Fibroblast of skin of left biceps (primary cell): ENCODE measurements around the gene DRAP1.
"Not testable (repeated sequence)": the region's sequence is repeated elsewhere in the genome, so short reads cannot be mapped to it uniquely, and the experiment has no call there.

Experiments
- DNase-seq, 2 experiments: peaks; one replicate each; pipeline ENCODE4 v3.0.0-alpha.2; 2013; ENCODE audit warnings: low read depth in 2 of 2

DRAP1 gene

DNA sequence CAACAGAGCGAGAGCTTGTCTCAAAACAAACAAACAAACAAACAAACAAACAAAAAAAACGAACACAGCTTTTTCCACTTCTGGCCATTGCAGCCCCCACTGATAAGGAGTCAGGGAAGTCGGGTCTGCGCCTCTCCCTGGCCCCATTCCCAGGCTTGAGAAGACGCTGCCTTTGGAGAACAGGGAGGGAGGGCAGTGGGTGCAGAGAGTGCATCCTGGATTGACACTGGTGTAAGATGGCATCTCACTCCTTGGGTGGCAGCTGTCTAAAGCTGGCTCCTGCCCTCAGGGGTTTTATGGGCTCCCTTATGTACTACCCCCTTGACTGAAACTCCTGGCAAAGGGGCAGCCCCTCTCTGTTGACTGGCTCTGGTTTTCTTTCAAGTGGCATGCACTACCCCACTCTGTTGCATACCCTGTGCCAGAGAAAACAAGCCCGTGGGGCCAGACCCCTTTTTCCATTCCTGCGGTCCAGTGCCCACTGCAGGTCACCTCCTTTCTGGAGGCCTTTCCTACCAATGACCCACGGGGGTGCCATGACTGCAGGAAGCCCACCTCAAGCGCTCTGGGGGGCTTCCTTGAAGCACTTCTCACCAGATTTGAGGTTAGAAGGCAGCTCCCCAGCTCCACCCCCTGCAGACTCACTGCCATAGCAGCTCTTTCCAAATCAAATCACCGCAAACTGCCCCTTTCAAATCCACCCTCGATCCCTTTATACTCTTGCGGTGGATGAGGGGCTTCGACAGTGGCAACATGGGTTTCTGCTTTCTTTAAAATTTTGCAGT is 12.7 kb downstream of the DRAP1 start:
- DNase-seq: no peak

DNA sequence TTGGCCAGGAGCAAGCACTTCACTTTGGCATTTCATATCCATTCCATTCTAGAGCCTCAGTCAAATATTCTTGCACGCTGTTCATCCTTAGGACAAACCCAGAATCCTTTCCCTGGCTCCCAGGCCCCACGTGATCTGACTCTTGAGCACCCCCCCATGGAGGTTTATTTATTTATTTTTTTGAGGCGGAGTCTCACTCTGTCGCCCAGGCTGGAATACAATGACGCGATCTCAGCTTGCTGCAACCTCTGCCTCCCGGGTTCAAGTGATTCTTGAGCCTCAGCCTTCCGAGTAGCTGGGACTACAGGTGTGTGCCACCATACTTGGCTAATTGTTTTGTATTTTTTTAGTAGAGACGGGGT is 13.3 kb downstream of the DRAP1 start:
- DNase-seq: no peak

DNA sequence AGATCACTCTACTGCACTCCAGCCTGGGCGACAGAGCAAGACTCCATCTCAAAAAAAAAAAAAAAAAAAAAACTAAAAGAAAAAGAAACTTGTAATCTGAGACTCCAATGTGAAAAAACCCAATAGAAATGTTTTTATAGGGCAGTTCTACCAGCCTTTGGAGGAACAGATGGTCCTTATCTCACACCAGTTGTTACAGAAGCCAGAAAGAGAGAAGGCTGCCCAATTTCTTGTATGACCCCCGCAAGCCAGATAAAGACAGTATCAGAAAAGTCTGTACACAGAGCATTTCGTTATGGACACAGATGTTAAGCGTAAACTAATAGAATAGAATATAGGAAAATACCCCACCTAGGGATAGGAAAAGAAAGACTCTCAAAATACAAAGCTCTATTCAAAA is 14.8 kb downstream of the DRAP1 start:
- DNase-seq: no peak

DNA sequence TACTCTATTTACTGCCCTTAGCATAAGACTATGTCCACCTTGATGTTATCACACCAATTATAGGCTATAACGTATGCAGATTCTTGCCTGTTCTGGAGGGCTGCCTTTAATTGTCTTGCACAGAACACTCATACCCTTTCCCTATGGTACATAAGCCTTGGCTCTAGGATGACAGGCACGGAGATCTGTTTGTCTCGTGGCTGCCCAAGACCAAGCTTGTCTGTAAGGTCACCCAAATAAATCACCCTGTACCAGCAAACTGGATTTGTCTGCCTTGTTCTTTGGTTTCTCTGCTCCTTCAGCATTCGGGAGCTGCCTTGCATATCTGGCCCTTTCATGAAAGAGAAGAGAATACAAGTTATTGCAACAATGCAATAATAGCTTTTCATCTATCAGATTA is 18.5 kb downstream of the DRAP1 start:
- DNase-seq: no peak

DNA sequence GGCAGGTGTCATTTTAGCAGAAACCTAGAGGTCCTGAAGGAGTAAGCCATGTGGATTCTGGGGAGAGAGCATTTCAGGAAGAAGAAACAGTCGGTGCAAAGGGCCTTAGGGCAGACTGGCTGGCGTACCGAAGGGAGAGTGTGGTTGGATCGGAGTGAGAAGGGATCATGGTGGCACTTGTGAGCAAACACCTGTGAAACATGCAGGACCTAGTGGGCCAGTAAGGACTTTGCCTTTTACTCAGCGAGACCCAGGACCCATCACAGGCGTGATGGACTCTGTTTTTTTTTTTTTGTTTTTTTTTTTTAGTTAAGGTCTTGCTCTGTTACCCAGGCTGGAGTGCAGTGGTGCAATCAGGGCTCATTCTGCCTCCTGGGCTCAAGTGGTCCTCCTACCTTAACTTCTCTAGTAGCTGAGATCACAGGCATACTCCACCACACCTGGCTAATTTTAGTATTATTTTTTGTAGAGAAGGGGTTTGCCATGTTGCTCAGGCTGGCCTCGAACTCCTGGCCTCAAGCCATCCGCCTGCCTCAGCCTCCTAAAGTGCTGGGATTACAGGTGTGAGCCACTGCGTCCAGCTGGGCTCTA is 22.6 kb downstream of the DRAP1 start:
- DNase-seq: no peak

DNA sequence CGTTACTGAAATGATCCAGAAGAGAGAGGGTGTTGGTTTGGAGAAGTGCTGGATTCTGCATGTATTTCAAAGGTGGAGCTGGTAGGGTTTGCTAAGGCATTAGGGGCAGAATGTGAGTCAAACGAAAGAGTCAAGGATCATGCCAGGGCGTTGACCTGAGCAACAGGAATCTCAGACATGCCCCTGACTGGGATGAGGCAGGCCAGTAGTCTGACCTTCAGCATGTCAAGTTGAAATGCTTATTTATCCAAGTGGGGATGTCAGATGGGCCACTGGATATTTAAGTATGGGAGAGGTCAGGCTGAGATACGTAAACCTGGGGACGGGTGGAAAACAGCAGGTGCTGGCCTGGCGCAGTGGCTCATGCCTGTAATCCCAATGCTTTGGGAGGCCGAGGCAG is 23.3 kb downstream of the DRAP1 start:
- no peak for DNase-seq

DNA sequence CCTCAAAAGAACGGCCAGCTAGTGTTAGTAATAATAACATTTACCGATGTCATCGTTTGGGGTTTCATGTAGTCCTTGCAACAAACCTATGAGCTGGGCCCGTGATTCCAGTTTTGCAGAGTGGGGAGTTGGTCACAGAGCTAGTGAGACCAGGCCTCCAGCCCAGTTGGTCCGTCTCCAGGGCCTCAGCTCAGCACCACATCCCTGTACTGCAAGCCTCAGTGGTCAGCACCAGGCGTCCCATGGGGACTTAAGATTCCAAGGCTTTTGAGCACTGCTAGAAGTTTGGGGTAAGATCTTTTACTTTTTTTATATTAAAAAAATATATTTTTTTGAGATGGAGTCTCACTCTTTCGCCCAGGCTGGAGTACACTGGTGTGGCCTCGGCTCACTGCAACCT is 25.0 kb downstream of the DRAP1 start:
- DNase-seq: no peak

DNA sequence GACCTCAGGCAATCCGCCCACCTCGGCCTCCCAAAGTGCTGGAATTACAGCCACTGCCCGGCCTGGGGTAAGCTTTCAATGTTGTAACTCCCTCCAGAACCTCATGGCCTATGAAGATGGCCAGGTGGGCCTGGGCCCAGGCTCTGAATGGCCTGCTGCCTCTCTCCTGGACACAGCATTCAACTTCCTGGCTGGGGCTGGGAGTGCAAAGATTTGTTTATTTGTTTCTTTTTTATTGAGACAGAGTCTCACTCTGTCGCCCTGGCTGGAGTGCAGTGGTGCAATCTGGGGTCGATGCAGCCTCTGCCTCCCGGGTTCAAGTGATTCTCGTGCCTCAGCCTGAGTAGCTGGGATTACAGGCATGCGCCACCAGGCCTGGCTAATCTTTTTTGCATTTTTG is 25.5 kb downstream of the DRAP1 start:
- DNase-seq: no peak

DNA sequence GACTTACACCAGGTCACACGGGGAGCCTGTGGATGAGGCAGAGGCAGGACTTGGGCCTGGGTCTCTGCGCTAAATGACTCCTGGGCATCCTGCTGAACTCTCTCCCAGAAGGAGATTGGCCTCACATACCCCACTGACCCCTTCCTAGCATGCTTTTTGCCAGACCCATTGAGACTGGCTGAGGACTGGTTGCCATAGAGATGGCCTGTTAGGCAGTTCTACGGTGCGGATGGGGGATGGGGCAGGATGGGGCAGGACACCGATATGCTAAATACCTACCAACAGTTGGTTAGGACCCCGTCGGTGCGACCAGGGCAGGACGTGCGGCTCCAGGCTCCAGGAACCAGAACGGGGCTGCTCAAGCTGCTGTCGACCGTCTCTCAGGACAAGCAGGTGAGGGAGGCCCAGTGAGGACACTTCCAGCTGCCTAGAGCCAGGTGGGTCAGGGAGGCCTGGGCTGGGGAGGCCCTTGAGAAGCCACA is 26.2 kb downstream of the DRAP1 start, which contains the start of gene TSGA10IP:
TSGA10IP (plus strand) TSS at position 51 of the 482 bp plus-strand sequence; CDS start at position 247, 196 bp downstream.
- DNase-seq: no peak

DNA sequence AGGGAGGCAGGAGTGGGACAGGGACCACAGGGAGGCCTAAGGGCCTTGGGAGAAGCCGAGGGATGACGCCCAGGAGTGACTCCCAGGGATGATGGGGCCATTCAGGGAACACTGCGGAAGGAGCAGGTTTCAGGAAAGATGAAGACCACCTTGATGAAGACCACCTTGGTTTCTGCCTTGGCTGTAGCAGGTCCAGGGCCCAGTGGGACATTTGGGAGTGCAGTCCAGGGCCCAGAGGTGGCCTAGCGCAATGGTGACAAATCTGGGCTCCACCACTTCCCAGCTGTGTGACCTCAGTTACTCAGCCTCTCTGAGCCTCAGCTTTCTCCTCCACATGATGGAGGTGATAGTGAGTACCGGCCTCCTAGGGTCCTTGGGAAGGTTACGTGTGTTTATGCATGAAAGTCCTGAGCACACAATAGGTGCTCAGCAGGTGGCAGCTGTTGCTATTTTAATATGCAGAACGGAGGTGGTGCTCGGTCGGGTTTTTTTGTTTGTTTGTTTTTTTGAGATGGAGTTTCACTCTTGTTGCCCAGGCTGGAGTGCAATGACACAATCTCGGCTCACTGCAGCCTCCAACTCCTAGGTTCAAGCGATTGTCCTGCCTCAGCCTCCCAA is 26.8 kb downstream of the DRAP1 start:
- no peak for DNase-seq

DNA sequence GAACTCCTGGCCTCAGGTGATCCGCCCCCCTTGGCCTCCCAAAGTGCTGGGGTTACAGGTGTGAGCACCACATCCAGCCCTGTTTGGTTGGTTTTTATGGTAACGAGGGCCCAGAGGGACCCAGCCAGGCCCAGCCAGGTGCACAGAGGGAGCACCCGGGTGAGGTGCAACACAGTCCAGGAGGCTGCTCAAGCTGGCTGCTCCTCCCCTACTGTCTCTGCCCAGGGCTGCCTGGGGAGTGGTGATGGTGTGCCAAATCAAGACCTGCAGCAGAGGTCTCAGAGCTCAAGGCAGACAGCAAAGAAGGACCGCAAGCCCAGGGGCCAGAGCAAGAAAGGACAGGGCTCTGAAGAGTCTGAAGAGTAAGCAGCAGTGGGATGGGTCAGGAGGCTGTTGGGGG is 27.4 kb downstream of the DRAP1 start:
- no peak for DNase-seq

DNA sequence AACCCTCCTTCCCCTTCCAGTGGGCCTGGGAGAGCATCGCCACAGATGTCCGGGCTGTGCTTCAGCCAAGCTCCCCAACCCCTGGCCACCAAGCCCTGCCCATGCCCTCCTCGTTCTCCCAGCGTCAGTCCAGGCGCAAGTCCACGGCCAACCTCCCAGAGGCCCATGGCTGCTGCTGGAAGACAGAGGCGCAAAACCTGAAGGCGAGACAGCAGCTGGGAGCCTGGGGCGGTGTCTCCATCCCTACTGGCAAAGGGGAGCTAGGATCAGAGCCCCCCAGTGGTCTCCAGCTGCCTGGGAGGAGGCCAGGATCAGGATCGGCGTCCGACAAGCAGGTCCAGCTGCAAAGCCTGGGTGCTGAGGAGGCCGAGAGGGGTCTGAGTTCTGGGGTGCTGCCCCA is 27.9 kb downstream of the DRAP1 start:
- no peak for DNase-seq

DNA sequence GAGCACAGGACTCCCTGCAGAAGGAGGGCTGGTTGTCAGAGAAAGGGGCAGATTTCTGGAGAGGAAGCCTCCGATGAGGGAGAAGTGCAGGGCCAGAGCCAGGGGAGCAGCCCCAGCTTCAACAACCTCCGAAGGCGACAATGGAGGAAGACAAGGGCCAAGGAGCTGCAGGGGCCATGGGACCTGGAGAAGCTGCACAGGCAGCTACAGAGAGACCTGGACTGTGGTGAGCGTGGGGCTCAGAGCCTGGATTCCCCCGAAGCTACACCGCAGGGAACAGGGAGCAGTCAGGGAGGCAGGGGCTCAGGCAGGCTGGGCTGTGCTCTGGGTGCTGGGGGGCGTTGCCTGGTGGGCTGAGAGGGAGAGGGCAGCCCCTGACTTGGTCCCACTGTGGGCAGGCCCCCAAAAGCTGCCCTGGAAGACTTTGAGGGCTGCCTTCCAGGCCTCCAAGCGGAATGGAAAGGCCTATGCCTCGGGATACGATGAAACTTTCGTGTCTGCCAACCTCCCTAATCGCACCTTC is 28.4 kb downstream of the DRAP1 start:
- DNase-seq: no peak

DNA sequence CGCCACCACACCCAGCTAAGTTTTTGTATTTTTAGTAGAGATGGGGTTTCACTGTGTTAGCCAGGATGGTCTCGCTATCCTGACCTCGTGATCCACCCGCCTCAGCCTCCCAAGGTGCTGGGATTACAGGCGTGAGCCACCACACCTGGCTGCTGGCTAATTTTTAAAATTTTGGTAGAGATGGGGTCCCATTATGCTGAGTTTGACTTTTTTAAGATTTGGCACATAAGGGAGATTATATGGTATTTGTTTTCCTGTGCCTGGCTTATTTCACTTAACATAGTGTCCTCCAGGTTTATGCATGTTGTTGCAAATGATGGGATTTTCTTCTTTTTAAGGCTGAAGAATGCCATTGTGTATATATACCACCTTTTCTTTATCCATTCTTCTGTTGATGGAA is 31.5 kb downstream of the DRAP1 start:
- DNase-seq: not testable (repeated sequence)

DNA sequence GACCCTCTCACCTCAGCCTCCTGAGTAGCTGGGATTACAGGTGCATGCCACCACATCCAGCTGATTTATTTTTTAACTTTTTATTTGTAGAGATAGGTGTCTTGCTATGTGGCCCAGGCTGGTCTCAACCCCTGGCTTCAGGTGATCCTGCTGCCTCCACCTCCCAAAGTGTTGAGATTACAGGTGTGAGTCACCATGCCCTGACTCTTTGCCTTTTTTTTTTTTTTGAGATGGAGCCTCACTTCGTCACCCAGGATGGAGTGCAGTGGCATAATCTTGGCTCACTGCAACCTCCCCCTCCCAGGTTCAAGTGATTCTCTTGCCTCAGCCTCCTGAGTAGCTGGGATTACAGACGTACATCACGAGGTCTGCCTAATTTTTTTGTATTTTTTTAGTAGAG is 32.4 kb downstream of the DRAP1 start:
- not testable (repeated sequence) for DNase-seq

DNA sequence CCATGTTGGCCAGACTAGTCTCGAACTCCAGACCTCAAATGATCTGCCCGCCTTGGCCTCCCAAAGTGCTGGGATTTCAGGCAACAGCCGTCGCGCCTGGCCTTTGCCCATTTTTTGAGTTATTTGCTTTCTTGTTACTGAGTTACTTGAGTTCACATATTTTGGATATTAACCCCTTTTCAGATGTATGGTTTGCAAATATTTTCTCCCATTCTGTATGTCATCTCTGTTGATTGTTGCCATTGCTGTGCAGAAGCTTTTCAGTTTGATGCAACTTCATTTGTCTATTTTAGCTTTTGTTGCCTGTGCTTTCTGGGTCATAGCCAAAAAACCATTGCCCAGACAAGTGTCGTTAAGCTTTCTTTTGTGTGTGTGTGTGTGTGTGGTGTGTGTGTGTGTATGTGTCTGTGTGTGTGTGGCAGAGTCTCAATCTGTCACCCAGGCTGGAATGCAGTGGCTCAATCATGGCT is 32.9 kb downstream of the DRAP1 start:
- no peak for DNase-seq

DNA sequence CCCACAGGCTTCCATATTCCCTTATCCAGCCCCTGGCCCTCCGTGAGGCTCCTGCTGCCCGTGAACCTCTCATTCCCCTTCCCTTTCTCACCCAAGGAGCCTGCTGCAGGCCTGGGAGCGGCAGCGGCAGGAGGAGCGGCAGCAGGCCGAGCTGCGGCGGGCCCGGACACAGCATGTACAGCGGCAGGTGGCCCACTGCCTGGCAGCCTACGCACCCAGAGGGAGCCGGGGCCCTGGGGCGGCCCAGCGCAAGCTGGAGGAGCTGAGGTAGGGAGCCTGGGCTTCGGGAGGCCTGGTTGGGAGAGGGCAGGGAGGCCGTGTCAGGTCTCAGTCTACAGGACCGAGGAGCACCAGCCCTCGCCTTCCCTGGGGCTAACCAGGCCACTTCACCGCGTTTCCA is 34.2 kb downstream of the DRAP1 start:
- DNase-seq: no peak

DNA sequence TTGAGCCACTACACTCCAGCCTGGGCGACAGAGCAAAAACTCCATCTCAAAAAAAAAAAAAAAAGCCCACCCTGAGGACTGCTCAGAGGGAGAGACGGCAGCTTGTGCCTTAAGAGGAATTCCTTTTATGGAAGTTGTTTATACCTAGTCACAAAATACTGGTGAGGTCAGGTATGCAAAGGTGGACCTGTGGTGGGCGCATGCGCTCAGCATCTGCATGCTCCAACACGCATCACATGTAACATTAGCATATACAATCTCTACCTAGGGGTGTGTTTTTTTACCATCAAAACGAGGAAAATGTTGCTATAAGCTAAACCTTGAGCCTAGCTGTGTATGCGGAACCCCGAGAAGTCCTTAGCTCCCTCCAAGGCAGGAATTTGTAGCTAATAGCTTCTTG is 35.5 kb downstream of the DRAP1 start:
- no peak for DNase-seq

DNA sequence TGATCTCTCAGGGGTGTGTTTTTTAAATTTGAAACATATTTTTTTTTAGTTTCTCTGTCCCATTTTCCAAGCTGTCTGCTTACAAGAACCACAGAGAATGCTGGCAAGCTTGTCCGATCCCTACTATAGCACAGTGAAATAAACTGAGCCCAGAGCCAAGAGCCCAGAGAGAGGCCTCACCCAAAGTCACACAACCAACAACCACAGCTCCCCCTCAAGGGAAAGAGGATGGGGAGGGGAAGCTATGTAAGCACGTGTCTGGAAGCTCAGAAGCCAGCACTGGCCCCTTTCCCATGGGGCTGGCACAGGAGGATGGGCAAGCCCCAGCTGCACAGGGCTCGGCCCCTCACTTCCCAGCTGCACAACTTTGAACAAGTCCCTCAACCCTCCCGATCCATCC is 39.1 kb downstream of the DRAP1 start:
- DNase-seq: no peak

DNA sequence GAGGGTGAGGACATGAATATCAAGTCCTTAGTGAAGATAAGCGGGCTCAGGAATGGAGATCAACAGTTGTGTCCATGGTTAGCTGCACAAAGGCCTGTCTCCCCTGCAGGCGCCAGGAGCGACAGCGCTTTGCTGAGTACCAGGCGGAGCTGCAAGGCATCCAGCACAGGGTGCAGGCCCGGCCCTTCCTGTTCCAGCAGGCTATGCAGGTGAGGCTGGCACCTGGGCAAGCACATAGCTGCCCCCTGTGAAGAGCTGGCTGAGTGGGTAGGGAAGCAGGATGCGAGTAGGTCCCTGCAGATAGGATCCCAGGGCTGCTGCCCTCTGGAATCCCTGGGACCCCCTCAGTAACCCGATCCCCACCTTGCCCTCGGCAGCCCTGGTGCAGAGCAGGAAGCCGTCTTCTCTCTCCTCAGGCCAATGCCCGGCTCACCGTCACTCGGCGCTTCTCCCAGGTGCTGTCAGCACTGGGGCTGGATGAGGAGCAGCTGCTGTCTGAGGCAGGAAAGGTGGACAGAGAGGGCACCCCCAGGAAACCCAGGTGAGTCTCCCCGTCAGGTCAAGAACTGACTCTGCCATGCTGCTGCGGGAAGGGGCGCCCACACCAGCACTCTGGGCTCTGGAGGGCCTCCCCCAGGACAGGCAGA is 39.7 kb downstream of the DRAP1 start:
- no peak for DNase-seq

DNA sequence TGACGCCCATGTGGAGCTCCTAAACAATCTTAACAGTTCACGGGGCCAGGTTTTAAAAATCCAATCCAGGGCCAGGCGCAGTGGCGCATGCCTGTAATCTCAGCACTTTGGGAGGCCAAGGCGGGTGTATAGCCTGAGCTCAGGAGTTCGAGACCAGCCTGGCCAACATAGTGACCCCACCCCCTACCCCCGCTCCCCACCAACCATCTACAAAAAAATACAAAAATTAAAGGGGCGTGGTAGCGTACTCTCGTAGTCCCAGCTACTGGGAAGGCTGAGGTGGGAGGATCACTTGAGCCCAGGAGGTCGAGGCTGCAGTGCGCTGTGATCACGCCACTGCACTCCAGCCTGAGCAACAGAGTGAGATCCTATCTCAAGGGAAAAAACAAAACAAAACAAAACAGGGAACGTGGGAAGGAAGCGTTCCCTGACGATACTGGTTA is 41.6 kb downstream of the DRAP1 start:
- DNase-seq: no peak
